WTC11 (cell line): Measurements from ENCODE around the gene MAP4. TPM values are rescaled to one million over a fixed set of nuclear protein-coding genes. Genes with fewer than 3 reads are reported as not detected.

ENCODE experiments used
- AFF4 ChIP-seq: sonication (generic); formaldehyde crosslinking; IDR thresholded peaks from 2 replicates; pipeline ENCODE4 v1.8.1; 2023; ENCODE audit warnings: mild to moderate bottlenecking, missing genetic modification reagents, borderline replicate concordance
- CTCF ChIP-seq: fragments of 200-600 bp; IDR thresholded peaks from 2 replicates; pipeline ENCODE4 v1.8.0; 2022; ENCODE audit warnings: antibody characterized with exemption
- E2F5 ChIP-seq: sonication (generic); formaldehyde crosslinking; IDR thresholded peaks from 2 replicates; pipeline ENCODE4 v1.8.1; 2022; ENCODE audit warnings: mild to moderate bottlenecking, moderate library complexity, missing genetic modification reagents
- ETV6 ChIP-seq: sonication (generic); formaldehyde crosslinking; IDR thresholded peaks from 2 replicates; pipeline ENCODE4 v1.8.1; 2022; ENCODE audit warnings: mild to moderate bottlenecking, missing genetic modification reagents
- FOXK1 ChIP-seq: sonication (generic); formaldehyde crosslinking; IDR thresholded peaks from 2 replicates; pipeline ENCODE4 v1.8.0; 2022; ENCODE audit warnings: mild to moderate bottlenecking, moderate library complexity, missing genetic modification reagents
- GABPB1 ChIP-seq: sonication (generic); formaldehyde crosslinking; IDR thresholded peaks from 2 replicates; pipeline ENCODE4 v1.8.1; 2023; ENCODE audit warnings: mild to moderate bottlenecking, missing genetic modification reagents
- JUN ChIP-seq: sonication (generic); formaldehyde crosslinking; IDR thresholded peaks from 2 replicates; pipeline ENCODE4 v1.8.0; 2023; ENCODE audit warnings: mild to moderate bottlenecking, missing genetic modification reagents
- MAX ChIP-seq: sonication (generic); formaldehyde crosslinking; IDR thresholded peaks from 2 replicates; pipeline ENCODE4 v1.8.0; 2022; ENCODE audit warnings: mild to moderate bottlenecking, missing genetic modification reagents
- MLX ChIP-seq: sonication (generic); formaldehyde crosslinking; IDR thresholded peaks from 2 replicates; pipeline ENCODE4 v1.8.1; 2023; ENCODE audit warnings: mild to moderate bottlenecking, missing genetic modification reagents, moderate library complexity
- NFATC4 ChIP-seq: fragments of 250-450 bp; sonication (Bioruptor Pico); IDR thresholded peaks from 2 replicates; pipeline ENCODE4 v1.9.0; 2021; ENCODE audit warnings: mild to moderate bottlenecking
- PRRX2 ChIP-seq: fragments of 250-450 bp; sonication (Bioruptor Pico); IDR thresholded peaks from 2 replicates; pipeline ENCODE4 v1.8.0; 2021; ENCODE audit warnings: mild to moderate bottlenecking
- TCF7 ChIP-seq: sonication (generic); formaldehyde crosslinking; IDR thresholded peaks from 2 replicates; pipeline ENCODE4 v1.8.0; 2022; ENCODE audit warnings: mild to moderate bottlenecking, low read depth, missing genetic modification reagents, moderate library complexity
- USF1 ChIP-seq: sonication (generic); formaldehyde crosslinking; IDR thresholded peaks from 2 replicates; pipeline ENCODE4 v1.8.0; 2022; ENCODE audit warnings: mild to moderate bottlenecking, missing genetic modification reagents
- ZNF138 ChIP-seq: sonication (generic); formaldehyde crosslinking; conservative IDR thresholded peaks from 2 replicates; pipeline ENCODE4 v1.8.1; 2022; ENCODE audit warnings: mild to moderate bottlenecking, moderate library complexity, missing genetic modification reagents
- ZNF219 ChIP-seq: sonication (generic); formaldehyde crosslinking; IDR thresholded peaks from 2 replicates; pipeline ENCODE4 v1.8.0; 2023; ENCODE audit warnings: missing genetic modification reagents, mild to moderate bottlenecking, borderline replicate concordance
- ZNF425 ChIP-seq: fragments of 250-450 bp; sonication (Bioruptor Pico); conservative IDR thresholded peaks from 2 replicates; pipeline ENCODE4 v1.9.0; 2021; ENCODE audit warnings: mild to moderate bottlenecking
- ZNF671 ChIP-seq: fragments of 250-450 bp; sonication (Bioruptor Pico); IDR thresholded peaks from 2 replicates; pipeline ENCODE4 v1.8.0; 2021; ENCODE audit warnings: mild to moderate bottlenecking
- ZSCAN18 ChIP-seq: fragments of 250-450 bp; sonication (Bioruptor Pico); IDR thresholded peaks from 2 replicates; pipeline ENCODE4 v2.1.2; 2022; ENCODE audit warnings: mild to moderate bottlenecking, moderate library complexity
- total RNA-seq: library from RNA; stranded (reverse); gene quantifications from 3 replicates; pipeline ENCODE4 v1.2.3, GENCODE V29; 2021
- TF ChIP-seq, protein P1 (sequence below): sonication (generic); formaldehyde crosslinking; IDR thresholded peaks from 2 replicates; pipeline ENCODE4 v1.8.0; 2023; ENCODE audit warnings: mild to moderate bottlenecking, missing genetic modification reagents

Gene MAP4
- total RNA-seq, 1 experiment from 2014 or later: 199 TPM

DNA sequence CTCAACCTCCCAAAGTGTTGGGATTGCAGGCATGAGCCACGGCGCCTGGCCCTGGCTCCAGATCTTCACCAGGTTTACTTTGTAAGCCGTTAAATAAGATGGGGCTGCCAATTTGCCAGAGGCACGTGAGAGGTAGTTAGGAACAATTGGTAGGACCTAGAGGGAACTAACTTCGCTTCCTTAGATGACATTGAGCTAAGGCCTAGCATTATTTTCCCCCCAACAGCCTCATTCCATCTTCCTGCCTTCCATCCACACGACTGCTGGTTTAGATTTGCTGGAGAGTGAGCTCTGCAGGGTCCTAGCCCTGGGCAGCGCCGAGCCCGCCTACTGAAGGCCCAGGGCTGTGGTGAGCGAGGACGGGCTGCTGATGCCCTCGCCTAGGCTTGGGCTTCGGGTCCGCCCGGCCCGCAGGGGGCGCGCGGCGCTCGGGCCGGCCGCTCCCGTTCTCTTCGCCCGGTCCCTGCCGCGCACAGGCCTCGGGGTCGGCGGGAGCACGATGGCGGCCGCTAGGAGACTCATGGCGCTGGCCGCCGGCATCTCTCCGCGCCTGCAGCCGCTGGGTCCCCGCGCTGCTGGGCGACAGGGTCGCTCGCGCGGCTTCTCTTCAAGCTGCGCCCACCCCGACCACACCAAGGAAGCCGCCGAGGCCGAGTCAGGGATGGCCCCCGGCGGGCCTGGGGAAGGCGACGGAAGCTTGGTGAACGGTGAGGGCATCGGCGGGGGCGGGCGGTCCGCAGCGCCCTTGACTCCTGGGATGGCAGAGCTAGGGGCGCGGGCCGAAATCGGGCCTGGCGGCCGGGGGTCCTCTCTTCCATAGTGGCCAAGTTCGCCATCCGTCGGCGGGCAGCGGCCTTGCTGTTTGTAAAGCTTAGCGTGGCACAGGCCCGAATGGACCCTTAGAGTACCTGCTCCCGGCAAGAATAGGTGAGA, 191.4 kb downstream of the MAP4 start (continued):
- TF ChIP-seq ZNF425 (no peak), JUN (peak; percentile 18; the same call in 1 of the 2 replicates), ZNF219 (CRISPR knock-in tag) (no peak), NFATC4 (CRISPR knock-in tag) (no peak), ZSCAN18 (CRISPR knock-in tag) (no peak), FOXK1 (CRISPR knock-in tag) (peak; percentile 68), AFF4 (CRISPR knock-in tag) (no peak), ZNF138 (peak; percentile 87), TCF7 (CRISPR knock-in tag) (peak; percentile 73; the same call in 1 of the 2 replicates), MLX (peak; percentile 86; the same call in 1 of the 2 replicates), MAX (peak; percentile 86), E2F5 (CRISPR knock-in tag) (peak; percentile 94), USF1 (CRISPR knock-in tag) (no peak; the same call in 1 of the 2 replicates), ETV6 (CRISPR knock-in tag) (peak; percentile 78; the same call in 1 of the 2 replicates), PRRX2 (CRISPR knock-in tag) (no peak; the same call in 1 of the 2 replicates), CTCF (peak; percentile 41; the same call in 1 of the 2 replicates), GABPB1 (CRISPR knock-in tag) (peak; percentile 54; the same call in 1 of the 2 replicates), ZNF671 (CRISPR knock-in tag) (no peak)
- TF ChIP-seq, protein P1, sequence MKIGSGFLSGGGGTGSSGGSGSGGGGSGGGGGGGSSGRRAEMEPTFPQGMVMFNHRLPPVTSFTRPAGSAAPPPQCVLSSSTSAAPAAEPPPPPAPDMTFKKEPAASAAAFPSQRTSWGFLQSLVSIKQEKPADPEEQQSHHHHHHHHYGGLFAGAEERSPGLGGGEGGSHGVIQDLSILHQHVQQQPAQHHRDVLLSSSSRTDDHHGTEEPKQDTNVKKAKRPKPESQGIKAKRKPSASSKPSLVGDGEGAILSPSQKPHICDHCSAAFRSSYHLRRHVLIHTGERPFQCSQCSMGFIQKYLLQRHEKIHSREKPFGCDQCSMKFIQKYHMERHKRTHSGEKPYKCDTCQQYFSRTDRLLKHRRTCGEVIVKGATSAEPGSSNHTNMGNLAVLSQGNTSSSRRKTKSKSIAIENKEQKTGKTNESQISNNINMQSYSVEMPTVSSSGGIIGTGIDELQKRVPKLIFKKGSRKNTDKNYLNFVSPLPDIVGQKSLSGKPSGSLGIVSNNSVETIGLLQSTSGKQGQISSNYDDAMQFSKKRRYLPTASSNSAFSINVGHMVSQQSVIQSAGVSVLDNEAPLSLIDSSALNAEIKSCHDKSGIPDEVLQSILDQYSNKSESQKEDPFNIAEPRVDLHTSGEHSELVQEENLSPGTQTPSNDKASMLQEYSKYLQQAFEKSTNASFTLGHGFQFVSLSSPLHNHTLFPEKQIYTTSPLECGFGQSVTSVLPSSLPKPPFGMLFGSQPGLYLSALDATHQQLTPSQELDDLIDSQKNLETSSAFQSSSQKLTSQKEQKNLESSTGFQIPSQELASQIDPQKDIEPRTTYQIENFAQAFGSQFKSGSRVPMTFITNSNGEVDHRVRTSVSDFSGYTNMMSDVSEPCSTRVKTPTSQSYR (CRISPR knock-in tag): no peak
